DOHH2 (cell line): ENCODE data around the gene SLC6A20.

Source experiments
- H3F3A ChIP-seq: fragments of 200-600 bp; sonication (generic), shearing (Covaris generic); 2 replicates; pipeline ENCODE4 v1.6.0; 2016; ENCODE audit warnings: antibody characterized with exemption, mild to moderate bottlenecking; ENCODE audit not compliant: control insufficient read depth, insufficient read depth
- H3K27ac ChIP-seq: fragments of 200-600 bp; sonication (generic); 2 replicates; pipeline ENCODE4 v1.5.1; 2014; ENCODE audit warnings: low read depth, mild to moderate bottlenecking, low read length, moderate library complexity
- H3K27me3 ChIP-seq: fragments of 200-600 bp; sonication (generic); 2 replicates; pipeline ENCODE4 v1.6.1; 2014; ENCODE audit warnings: mild to moderate bottlenecking, low read length, mixed read lengths; ENCODE audit not compliant: control insufficient read depth
- H3K36me3 ChIP-seq: fragments of 200-600 bp; sonication (generic); 2 replicates; pipeline ENCODE4 v1.6.1; 2014; ENCODE audit warnings: mild to moderate bottlenecking, low read length, moderate library complexity, mixed read lengths; ENCODE audit not compliant: control insufficient read depth
- H3K4me1 ChIP-seq: fragments of 200-600 bp; sonication (generic); 2 replicates; pipeline ENCODE4 v1.6.1; 2014; ENCODE audit warnings: mild to moderate bottlenecking, low read length, mixed read lengths; ENCODE audit not compliant: control insufficient read depth
- H3K4me2 ChIP-seq: fragments of 200-600 bp; sonication (generic); 2 replicates; pipeline ENCODE4 v1.6.0; 2014; ENCODE audit warnings: mild to moderate bottlenecking, low read length, moderate library complexity
- H3K4me3 ChIP-seq: fragments of 200-600 bp; sonication (generic); 2 replicates; pipeline ENCODE4 v1.5.1; 2014; ENCODE audit warnings: mild to moderate bottlenecking, low read length, mixed read lengths
- H3K79me2 ChIP-seq: fragments of 200-600 bp; sonication (generic); 2 replicates; pipeline ENCODE4 v1.6.1; 2014; ENCODE audit warnings: mild to moderate bottlenecking, low read length, mixed read lengths; ENCODE audit not compliant: control insufficient read depth
- H3K9me2 ChIP-seq: fragments of 200-600 bp; sonication (generic); replicated peaks from 2 replicates; pipeline ENCODE4 v1.6.1; 2014; ENCODE audit warnings: mild to moderate bottlenecking, low read length, mixed read lengths; ENCODE audit not compliant: control insufficient read depth
- H3K9me3 ChIP-seq: fragments of 200-600 bp; sonication (generic); 2 replicates; pipeline ENCODE4 v1.6.1; 2014; ENCODE audit warnings: antibody characterized with exemption, low read length, mixed read lengths; ENCODE audit not compliant: control insufficient read depth, insufficient read depth
- H4K20me1 ChIP-seq: fragments of 200-600 bp; sonication (generic); 2 replicates; pipeline ENCODE4 v1.6.0; 2014; ENCODE audit warnings: low read depth, mild to moderate bottlenecking, antibody characterized with exemption, low read length, moderate library complexity; ENCODE audit not compliant: control insufficient read depth, insufficient read depth
- EZH2phosphoT487 ChIP-seq: fragments of 200-600 bp; sonication (generic); IDR thresholded peaks from 2 replicates; pipeline ENCODE4 v1.6.1; 2017; ENCODE audit warnings: borderline replicate concordance, mild to moderate bottlenecking, antibody characterized with exemption, low read length, moderate library complexity, mixed read lengths
- TF ChIP-seq, protein P1 (sequence below): fragments of 200-600 bp; sonication (generic); IDR thresholded peaks from one replicate; pipeline ENCODE4 v1.5.1; 2014; ENCODE audit warnings: antibody characterized with exemption, mild to moderate bottlenecking, low read depth, low read length; ENCODE audit not compliant: poor library complexity, severe bottlenecking

Gene SLC6A20

DNA sequence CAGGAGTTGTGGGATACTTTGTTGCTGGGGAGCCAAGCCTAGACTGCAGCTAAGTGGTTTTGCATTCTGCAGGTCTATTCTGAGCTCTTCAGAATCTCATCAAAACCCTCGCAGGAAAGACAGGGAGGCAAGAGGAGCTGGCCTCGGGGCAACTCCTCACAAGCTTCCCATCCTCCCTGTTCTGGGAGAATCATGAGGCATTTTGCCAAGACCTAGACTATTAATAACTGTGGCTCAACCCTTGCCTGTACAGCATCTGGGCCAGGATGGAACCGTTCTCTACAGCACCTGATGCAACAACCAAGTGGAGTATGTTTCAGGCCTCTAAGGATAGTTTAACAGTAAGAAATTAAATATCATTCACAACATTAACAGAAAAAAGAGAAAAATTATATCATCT, 20.2 kb upstream of the SLC6A20 start:
- no peaks in the 10 kb centered on the region for H3K27me3 ChIP-seq
- no peak overlapping the region for H3K4me2 ChIP-seq
- H3K79me2 ChIP-seq = no peaks in the 10 kb centered on the region
- no peaks in the 10 kb centered on the region for H3K9me2 ChIP-seq
- no peaks in the 10 kb centered on the region for H3F3A ChIP-seq
- TF ChIP-seq, protein P1, sequence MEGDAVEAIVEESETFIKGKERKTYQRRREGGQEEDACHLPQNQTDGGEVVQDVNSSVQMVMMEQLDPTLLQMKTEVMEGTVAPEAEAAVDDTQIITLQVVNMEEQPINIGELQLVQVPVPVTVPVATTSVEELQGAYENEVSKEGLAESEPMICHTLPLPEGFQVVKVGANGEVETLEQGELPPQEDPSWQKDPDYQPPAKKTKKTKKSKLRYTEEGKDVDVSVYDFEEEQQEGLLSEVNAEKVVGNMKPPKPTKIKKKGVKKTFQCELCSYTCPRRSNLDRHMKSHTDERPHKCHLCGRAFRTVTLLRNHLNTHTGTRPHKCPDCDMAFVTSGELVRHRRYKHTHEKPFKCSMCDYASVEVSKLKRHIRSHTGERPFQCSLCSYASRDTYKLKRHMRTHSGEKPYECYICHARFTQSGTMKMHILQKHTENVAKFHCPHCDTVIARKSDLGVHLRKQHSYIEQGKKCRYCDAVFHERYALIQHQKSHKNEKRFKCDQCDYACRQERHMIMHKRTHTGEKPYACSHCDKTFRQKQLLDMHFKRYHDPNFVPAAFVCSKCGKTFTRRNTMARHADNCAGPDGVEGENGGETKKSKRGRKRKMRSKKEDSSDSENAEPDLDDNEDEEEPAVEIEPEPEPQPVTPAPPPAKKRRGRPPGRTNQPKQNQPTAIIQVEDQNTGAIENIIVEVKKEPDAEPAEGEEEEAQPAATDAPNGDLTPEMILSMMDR = no peak
- no peak for TF ChIP-seq EZH2phosphoT487
- no peaks in the 10 kb centered on the region for H4K20me1 ChIP-seq
- no peak overlapping the region for H3K4me3 ChIP-seq
- H3K36me3 ChIP-seq = no peaks in the 10 kb centered on the region
- no peaks in the 10 kb centered on the region for H3K9me3 ChIP-seq
- no peaks in the 10 kb centered on the region for H3K4me1 ChIP-seq
- H3K27ac ChIP-seq = no peak overlapping the region

DNA sequence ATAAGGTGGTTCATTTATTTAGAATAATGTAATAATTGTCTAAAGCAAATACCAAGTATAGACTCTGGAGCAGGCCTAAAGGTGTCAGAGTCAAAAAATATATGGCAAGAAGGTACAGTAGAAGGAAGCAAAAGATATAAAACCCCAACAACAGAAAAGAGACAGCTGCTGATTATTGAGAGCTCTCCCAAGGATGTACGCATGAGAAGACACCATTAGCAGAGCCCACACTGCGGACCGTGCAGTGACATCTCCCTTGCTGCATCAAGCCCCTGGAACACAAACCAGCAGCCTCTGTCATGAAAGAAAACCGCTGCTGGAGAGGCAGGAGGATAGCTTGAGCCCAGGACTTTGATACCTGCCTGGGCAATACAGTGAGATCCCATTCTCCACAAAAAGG, 18.0 kb upstream of the SLC6A20 start:
- no peak overlapping the region for H3K4me3 ChIP-seq
- H3K4me2 ChIP-seq = no peak overlapping the region
- no peaks in the 10 kb centered on the region for H3F3A ChIP-seq
- H3K9me3 ChIP-seq = no peaks in the 10 kb centered on the region
- H3K27me3 ChIP-seq = no peaks in the 10 kb centered on the region
- no peak for TF ChIP-seq EZH2phosphoT487
- TF ChIP-seq, protein P1 = no peak
- H3K9me2 ChIP-seq = no peaks in the 10 kb centered on the region
- no peaks in the 10 kb centered on the region for H3K4me1 ChIP-seq
- no peaks in the 10 kb centered on the region for H3K79me2 ChIP-seq
- no peaks in the 10 kb centered on the region for H4K20me1 ChIP-seq
- H3K36me3 ChIP-seq = no peaks in the 10 kb centered on the region
- no peak overlapping the region for H3K27ac ChIP-seq

DNA sequence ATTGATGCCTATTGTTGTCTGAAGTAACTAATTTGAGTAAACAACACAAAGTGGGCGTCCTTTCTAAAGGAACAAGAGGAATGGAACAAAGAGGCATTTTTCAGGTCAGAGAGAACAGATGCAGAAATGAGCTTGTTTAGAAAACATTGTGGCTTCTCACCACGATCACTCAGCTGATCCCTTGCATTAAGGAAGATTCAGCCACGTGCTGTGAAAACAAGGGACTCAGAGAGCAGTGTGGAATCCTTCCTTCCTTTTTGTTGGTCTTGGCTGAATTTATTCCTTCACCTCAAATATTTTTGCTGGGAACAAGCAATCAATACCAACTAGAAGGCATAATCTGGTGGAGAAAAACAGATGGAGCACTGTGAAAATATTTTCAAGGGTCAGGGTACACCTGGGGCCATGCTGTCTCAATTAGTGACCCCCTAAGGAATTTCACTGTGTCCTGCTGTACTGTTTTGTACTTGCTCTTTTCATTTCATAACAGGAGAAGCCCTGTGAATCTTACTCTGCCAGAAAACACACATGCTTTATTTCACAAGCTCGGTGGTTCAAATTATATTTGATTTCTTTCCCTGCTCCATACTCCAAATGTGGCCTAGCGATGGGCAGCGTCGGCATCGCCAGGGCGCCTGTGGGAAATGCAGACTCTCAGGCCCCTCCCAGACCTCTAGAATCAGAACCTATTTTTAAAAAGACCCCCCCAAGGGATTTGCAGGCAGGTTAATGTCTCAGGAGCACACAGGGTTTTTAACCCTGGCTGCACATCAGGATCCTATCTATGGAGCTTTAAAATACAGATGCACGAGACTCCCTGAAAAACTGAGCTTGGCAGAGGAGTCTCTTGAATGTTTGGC, 11.6 kb upstream of the SLC6A20 start:
- no peaks in the 10 kb centered on the region for H3F3A ChIP-seq
- H3K27me3 ChIP-seq = 0 out of 2 replicates have a peak, but pooled peaks cover 2% of the 10 kb centered on the region
- TF ChIP-seq, protein P1 = no peak
- no peak for TF ChIP-seq EZH2phosphoT487
- no peaks in the 10 kb centered on the region for H3K4me1 ChIP-seq
- no peaks in the 10 kb centered on the region for H3K9me2 ChIP-seq
- no peak overlapping the region for H3K4me2 ChIP-seq
- no peaks in the 10 kb centered on the region for H3K9me3 ChIP-seq
- no peaks in the 10 kb centered on the region for H3K79me2 ChIP-seq
- H3K4me3 ChIP-seq = no peak overlapping the region
- no peak overlapping the region for H3K27ac ChIP-seq
- H4K20me1 ChIP-seq = no peaks in the 10 kb centered on the region
- H3K36me3 ChIP-seq = no peaks in the 10 kb centered on the region
